GM19023 (cell line): Measurements from ENCODE around the gene ATG16L2.
"Not testable (repeated sequence)": the region's sequence is repeated elsewhere in the genome, so short reads cannot be mapped to it uniquely, and the experiment has no call there.

Experiments used
- ATAC-seq: cut with Tn5 transposase; IDR thresholded peaks from one replicate; pipeline ENCODE4 v1.9.1; 2021; ENCODE audit warnings: mild to moderate bottlenecking, moderate library complexity; ENCODE audit not compliant: unreplicated experiment

The ATG16L2 gene

DNA sequence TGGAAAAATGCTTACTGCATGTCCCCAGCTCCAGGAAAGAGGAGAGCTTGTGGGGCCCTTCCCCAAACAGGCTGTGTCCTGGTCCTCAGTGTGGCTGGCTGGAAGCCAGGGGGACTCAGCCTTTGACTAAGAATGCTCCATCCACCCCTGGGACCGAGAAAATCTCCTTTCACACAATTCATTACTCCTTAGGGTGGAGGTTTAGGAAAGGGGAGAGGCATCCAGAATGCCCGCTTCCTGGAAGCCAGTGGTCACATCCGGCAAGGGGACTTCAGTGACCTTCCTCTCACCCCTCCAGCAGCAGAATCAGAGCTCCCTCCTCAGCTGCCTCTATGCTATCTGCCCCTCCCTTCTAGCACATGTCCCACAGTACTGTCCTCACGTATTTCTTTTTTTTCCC lies 21.9 kb downstream of the ATG16L2 start:
- ATAC-seq, result no peak

DNA sequence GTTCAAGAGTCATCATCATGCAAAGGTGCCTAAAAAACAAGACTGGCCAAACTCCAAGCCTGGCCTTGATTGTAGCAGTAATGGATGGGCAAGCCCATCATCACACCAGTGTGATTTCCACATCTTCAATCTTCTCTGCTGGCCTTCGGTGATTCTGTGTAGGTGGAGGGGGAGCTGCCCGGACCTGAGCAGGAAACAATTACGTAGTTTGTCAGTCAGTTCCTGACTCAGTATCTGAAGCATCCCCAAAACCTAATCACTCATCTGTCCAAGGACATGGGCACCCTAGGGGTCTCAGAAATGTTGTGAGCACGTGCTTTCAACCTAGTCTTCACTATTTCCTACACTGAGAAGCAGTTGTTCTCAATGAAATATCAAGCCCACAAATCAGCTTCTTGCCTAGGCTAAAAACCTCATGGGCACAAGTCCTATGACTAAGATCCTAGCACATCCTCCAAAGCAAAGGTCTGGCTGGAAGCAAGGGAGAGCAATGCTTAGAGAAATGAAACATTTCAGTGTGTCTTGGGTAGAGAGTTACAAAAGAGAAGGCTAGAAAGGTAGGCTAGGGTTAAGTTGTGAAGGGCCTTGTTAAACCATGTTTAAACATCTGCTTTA lies 24.6 kb downstream of the ATG16L2 start:
- ATAC-seq, result no peak

DNA sequence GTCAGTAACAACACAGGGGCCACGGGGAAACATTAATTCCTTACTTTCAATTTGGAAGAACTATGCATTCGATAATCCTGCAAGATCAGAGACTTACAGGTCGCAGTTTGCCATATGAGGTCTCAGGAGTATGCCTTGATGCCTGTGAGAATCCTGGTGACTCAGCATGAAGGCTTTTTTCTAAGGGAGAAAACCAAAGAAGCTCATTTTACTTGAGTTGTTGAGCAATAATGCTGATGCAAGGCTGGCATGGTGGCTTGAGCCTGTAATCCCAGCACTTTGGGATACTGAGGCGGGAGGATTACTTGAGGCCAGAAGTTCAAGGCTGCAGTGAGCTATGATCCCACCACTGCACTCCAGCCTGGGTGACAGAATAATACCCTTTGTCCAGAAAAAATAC lies 26.6 kb downstream of the ATG16L2 start:
- no peak for ATAC-seq

DNA sequence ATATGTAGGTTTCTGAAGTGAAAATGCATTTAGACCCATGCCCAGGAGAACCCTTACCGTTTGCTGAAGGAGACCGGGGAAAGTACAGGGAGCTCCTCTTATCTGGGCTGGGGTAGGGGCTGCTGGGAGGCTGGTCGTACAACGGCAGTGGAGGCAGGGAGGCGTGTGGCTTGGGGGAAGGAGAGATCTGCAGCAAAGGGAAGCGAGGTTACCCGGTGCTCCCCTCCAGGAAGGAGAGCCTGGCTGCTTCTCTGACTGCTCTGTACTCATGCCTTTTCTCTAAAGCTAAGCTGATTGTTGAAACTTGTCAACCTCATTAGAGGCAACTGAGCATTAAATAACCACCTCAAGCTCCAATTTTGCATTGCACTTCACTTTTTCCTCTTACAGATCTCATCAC lies 27.2 kb downstream of the ATG16L2 start:
- ATAC-seq, result no peak

DNA sequence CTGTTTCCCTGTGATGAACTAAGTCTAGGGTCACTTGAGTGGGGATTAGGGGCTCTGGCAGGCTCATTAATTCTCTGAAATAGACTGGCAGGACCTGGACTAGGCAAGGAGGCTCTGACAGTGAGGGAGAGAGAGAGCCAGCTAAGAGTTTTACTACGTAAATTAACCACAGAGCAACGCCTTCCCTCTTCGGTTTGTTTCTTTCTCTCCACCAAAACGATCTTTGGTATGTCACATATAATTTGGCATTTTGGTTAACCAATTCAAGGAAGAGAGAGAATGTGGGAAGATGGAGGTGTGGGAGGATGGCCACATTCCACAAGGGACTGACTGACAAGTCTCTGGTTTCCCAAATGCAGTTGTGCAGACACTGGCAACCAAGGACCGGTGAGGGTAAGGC lies 27.9 kb downstream of the ATG16L2 start:
- no peak for ATAC-seq

DNA sequence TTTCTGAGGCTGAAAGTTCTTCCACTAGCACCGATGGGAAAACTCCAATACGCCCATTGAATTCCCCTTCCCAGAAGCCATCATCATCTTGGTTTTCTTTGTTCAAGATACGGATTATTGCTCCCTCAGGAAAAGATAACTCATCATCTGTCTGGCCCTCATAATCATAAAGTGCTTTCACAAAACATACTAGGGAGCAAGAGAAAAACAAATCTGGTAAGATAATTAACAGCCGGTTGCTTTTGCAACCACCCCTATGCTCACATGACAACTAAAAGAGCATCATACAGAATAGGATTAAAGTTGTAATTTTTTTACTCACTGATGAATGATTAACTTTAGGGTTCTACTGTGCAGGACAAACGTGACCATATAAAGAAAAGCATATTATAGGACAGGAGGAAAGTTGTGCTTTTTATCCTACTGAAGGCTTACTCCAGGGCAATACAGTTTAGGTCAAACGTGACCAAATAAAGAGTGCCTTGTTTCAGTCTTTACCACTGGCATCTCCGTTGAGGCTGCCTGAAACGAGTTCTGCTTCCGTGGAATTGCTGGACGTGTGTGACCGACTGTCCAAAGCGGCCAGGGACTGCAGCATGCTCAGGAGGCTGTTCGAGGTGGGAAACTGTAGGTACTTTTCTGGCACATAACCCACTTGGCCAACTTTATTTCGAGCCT lies 28.6 kb downstream of the ATG16L2 start:
- no peak for ATAC-seq

DNA sequence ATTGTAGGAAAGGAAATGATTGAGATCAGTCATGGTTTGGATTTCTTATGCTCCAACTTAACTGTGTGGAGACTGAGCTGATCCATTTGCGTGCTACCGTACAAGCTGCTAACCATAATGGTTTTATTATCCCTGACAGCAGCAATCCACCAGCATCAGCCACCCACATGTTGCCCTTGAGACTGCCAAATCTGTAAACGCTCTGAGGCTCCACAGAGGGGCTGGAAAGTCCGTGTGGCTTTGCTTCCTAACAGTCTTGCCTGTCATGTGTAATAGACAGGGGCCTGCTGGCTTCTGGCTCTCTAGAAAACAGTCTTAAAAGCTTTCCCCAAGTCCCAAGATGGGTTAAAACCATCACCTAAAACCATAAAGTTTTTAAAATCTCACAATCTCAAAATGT lies 30.1 kb downstream of the ATG16L2 start:
- no peak for ATAC-seq

DNA sequence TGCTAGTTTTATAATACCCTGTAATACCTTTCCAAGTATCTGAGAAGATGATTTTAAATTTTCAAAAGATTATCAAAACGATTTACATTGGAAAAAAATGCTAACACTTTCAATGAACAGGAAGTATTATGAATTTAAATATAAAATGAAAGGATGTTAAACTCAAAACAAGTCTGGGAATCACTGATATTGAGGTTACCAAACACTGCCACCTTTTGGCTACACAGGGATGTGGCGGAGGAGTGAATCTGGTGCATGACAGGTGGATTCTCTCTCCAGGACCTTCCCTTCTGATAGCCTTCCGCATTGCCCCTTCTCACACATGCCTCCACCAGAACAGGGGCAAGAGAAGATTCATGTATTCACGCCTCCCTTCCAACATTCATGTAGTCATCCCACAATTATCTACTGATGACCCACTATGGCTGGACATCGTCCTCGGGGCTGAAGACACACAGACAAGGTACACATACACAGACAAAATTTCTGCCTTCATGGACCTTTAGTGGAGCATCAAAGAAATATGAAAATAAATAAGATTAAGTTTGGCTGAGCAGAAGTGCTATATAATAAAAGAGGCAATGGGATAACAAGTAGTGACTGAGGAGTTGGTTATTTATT lies 34.7 kb downstream of the ATG16L2 start:
- ATAC-seq, result no peak

DNA sequence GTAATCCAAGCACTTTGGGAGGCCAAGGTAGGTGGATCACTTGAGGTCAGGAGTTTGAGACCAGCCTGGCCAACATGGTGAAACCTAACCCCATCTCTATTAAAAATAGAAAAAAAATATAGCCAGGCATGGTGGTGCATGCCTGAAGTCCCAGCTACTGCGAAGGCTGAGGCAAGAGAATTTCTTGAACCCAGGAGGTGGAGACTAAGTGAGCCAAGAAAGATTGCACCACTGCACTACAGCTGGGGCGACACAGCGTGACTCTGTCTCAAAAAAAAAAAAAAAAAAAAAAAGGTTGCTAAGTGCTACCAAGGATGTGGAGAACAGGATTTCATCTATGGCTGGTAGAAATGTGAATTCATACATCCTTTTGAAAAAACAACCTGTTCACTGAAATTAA lies 36.6 kb downstream of the ATG16L2 start:
- ATAC-seq, result no peak

DNA sequence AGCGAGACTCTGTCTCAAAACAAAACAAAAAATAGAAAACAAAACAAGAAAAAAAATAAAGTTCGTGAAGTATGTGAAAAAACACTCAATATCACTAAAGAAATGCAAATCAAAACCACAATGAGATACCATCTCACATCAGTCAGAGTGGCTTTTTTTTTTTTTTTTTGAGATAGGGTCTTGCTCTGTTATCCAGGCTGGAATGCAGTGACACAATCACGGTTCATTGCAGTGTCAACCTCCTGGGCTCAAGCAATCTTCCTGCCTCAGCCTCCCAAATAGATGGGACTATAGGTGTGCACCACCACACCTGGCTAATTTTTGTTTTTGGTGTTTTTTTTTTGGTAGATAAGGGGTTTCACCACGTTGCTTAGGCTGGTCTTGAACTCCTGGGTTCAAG lies 37.5 kb downstream of the ATG16L2 start:
- ATAC-seq, result no peak

DNA sequence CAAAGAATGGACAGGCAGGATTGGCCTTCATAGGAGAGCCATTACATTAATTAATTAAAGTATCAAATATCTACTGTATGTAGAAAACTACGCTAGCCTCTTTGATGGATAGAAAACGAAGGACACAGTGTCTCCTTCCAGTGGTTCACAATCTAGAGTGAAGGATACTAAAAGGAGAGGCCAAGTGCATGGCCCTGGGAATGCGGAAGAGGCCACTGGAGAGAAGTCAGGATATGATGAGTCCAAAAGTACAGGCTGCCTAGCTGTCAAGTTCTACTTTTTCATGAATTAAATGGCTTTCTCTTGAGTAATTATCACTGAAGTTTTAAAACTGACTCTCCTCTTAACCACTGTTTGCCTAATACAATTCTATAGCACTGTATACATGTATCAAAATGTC lies 41.9 kb downstream of the ATG16L2 start:
- no peak for ATAC-seq

DNA sequence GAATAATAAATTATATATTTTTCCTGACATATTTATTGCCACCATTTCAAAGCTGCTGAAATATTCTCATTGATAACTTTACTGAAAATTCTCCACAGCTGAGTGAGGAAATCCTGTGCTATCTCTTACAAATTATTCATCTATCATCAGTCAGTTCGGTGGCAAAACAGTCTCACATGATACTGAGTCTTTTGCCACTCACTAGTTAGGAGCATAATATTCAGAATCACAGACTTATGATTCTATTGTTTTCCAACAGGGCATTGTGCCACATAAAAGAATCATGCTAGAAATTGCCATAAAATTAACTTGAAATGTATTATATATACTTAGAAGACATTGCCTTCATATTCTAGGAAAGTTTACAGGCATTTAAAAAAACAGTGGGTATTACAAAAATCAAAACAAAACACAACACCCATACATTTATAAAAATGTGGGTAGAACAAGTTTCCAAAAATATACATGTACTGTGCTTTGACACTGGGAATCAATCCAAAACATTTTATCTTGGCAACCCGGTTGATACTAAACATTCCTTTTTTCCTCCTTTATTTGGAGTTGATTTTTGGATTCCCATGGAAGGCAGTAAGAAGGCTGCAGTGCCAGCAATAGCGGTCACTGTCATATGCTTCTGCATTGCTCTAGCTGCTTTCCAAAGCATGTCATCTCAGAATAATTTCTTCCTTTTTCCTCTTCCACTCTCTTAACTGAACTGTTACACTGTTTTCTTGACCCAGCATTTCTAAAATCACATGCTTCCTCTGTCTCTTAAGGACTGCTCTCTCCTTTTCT lies 42.5 kb downstream of the ATG16L2 start:
- ATAC-seq, result no peak

DNA sequence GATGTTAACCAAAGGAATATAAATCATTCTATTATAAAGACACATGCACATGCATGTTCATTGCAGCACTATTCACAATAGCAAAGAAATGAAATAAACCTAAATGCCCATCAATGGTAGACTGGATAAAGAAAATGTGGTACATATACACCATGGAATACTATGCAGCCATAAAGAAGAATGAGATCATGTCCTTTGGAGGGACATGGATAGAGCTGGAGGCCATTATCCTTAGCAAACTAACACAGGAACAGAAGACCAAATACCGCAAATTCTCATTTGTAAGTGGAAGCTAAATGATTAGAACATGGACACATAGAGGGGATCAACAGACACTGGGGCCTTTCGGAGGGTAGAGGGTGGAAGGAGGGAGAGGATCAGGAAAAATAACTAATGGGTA lies 44.1 kb downstream of the ATG16L2 start:
- not testable (repeated sequence) for ATAC-seq

DNA sequence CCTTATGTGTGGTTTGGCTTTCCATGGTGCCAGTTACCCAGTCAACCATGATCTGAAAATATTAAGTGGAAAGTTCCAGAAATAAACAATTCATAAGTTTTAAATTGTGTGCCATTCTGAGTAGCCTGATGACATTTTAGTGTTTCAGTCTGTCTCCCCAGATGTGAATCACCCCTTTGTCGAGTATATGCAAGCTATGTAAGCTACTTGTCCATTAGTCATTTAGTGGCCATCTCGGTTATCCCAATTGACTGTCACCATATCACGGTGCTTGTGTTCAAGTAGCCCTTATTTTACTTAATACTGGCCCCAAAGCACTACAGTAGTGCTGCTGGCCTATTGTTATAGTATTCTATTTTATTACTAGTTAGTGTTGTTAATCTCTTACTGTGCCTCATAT lies 44.9 kb downstream of the ATG16L2 start:
- no peak for ATAC-seq

DNA sequence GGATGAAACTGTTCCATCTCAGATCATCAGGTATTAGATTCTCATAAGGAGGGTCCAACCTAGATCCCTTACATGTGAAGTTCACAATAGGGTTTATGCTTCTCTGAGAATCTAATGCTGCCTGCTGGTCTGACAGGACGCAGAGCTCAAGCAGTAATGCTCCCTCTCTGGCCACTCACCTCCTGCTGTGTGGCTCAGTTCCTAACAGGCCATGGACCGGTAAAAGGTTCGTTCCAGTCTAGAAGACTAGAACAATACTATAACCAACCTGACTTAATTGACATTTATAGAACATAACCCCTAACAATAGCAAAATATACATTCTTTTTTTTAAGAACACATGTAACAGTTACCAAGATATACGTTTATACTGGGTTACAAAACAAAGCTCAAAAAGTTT lies 45.8 kb downstream of the ATG16L2 start:
- ATAC-seq, result no peak

DNA sequence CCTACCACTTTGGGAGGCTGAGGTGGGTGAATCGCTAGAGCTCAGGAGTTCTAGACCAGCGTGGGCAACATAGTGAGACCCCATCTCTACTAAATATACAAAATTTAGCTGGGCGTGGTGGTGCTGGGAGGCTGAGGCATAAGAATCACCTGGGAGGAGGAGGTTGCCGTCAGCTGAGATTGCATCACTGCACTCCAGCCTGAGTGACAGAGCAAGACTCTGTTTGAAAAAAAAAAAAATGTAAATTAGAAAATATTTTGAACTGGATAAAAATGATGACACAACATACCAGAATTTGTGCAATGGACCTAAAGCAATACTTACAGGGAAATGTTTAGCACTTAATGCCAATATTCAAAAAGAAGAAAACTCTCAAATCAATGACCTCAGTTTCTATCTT lies 46.4 kb downstream of the ATG16L2 start:
- no peak for ATAC-seq

DNA sequence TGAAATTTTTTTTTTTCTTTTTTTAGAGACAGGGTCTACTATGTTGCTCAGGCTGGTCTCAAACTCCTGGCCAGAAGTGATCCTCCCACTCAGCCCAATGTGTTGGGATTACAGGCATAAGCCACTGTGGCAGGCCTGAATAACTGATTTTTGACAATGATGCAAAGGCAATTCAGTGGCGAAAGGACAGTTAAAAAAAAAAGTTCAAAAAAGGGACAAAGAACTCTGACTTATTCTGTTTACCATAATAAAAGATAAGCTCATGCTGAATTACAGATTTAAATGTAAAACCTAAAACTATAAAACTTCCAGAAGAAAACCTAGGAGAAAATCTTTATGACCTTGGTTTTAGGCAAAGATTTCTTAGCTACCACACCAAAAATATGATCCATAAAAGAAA lies 48.9 kb downstream of the ATG16L2 start:
- ATAC-seq, result no peak

DNA sequence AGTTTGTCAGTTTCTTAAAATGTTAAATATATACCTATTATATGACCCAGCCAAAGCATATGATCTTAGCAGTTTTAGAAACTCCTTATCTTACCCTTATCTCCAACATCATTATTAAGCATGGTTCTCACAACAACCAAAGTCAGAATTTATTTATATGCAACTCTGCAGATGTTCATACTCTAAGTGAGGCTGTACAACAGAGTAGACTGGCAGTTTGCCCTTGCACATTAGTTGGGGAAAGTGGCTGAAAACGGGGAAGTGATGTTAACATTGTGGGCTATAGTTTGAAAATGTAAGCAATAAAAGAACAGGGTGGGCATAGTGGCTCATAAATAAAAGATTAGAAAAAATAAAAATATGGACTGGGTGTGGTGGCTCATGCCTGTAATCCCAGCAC lies 49.7 kb downstream of the ATG16L2 start:
- no peak for ATAC-seq

DNA sequence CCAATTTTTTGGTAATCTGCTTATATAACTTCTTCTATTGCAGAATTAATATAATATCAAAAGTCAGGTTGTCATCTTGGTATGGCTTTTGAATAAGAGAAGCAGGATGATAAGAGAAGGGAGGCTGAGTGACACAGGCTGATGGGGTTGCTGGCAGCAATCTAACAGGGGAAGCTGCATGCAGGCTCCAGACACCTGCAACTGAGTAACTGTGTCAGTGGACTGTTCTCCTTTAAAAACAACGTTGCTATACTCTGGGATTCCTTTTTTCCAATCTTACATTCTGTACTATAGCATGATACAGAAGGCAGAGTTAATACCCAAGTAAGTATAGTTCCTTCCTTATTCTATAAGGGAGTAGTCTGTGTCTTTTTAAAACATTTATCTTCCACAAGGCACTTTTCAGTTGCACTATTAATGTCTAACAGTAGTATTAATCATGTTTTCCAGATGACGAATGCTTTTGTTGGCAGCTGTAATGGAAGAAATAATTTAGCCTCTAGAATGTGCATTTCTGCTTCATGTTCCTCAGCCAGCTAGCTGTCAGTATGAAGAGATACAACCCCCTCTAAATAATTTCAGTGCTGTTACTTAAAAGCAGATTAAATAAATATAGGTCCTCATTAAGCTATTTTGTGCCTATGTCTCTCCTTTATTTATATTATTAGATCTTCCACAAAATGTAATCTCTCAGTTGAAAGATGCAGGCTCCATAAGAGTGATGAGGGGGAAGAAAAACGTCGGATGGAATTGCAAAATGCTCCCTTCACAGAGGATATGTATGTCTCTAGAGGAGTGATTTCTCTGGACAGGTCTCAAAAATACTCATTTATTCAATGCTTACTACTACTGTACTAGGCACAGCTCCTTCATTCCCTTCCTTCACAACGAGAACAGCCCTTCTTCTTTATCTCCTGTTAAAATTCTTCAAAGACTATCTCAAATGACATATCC lies 50.8 kb downstream of the ATG16L2 start:
- ATAC-seq, result no peak

DNA sequence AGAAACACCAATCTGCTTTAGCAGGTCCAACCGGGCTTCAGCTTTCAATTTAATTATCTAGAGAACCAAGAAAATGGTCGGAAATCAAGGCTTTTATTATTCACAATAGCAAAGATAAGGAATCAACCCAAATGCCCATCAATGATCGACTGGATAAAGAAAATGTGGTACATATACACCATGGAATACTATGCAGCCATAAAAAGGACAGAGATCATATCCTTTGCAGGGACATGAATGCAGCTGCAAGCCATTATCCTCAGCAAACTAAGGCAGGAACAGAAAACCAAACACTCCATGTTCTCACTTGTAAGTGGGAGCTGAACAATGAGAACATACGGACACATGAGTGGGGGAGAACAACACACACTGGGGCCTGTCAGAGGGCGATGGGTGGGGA lies 53.8 kb downstream of the ATG16L2 start:
- ATAC-seq, result no peak

DNA sequence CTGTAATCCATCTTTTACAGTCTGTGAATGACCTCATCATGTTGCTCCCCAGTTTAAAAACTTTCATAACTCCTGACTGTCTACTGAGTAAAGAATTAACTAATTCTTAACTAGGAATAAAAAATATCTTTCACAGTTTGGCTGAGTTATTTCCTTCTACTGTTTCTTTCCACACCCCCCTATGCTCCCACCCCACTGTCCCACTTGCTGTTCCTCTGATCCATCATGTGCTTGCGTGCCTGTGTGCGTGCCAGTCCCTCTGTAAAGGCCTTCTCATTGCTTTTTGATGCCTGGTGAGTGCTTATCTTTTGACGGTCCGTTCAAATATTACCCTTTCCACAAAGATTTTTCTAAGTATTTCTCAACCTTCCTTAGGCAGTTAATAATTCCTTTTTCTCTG lies 55.6 kb downstream of the ATG16L2 start:
- no peak for ATAC-seq
